A172 (cell line): ENCODE measurements around the gene STRBP. TPM values are rescaled to one million over a fixed set of nuclear protein-coding genes. Genes with fewer than 3 reads are reported as not detected.

ENCODE experiments used
- DNase-seq: peaks from one replicate; pipeline ENCODE4 v3.0.0-alpha.2; 2015; ENCODE audit warnings: low spot score
- total RNA-seq: library from RNA; depleted of rRNA; stranded (reverse); fragments of >200 nt; shearing (Covaris generic); gene quantifications from 2 replicates; pipeline ENCODE4 v1.2.3, GENCODE V29; 2014; rRNA removed

STRBP gene
- total RNA-seq, 1 experiment from 2014 or later = 32.7 TPM

DNA sequence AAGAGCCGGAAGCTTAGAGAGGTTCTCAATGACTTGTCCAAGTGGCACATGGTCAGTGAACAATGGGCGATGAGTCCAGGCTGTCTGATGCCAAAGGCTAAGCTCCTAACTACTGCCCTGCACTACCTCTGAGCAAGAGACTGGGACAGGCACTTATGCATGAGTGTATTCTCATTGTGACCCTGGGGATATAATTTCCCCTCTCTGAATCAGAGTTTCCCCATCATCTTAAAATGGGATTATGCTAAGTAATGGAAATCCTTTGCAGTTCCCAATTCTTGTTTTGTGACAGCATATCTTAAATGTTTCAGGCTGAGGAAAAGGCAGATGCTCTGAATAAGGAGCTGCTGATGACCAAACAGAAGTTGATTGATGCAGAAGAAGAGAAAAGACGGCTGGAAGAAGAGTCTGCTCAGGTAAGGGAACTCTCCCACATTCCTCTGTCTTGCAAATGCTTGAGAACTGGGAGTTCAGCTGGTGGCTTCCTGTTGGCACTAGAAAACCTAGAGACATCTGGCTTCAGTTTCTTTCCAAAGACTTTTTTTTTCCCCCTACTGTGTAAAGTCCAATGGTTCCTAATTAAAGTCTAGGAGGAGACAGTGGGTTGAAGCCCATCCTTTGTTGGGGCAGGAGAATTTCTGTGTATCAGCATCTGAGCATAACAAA is 170.8 kb downstream of the STRBP start:
- DNase-seq = no peak

DNA sequence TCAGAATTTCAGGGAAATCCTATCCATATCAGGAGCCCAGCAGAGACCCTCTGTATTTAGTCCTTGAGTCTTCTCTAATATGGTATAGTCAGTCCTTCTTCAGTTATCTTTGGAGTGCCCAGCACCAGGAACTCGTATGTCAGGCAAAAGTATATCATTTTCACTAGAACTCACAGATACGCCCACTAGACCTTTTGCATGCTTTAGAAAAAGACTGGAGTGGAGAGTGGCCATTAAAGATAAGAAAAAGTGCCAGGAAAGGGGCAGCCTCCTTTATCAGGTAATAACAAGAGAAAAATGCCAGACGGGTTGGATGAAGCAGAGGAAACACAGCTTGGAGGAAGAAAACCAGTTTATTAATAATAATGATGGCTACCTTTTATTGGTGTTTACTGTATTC is 171.4 kb downstream of the STRBP start:
- DNase-seq = no peak

GRCh38 chr9:123093141-123093540 is 175.2 kb downstream of the STRBP start:
- DNase-seq = no peak

- no peak for DNase-seq
Measured at GRCh38 chr9:123091459-123091858, 176.9 kb downstream of the STRBP start.

GRCh38 chr9:123090956-123091355 is 177.4 kb downstream of the STRBP start:
- DNase-seq = no peak

DNA sequence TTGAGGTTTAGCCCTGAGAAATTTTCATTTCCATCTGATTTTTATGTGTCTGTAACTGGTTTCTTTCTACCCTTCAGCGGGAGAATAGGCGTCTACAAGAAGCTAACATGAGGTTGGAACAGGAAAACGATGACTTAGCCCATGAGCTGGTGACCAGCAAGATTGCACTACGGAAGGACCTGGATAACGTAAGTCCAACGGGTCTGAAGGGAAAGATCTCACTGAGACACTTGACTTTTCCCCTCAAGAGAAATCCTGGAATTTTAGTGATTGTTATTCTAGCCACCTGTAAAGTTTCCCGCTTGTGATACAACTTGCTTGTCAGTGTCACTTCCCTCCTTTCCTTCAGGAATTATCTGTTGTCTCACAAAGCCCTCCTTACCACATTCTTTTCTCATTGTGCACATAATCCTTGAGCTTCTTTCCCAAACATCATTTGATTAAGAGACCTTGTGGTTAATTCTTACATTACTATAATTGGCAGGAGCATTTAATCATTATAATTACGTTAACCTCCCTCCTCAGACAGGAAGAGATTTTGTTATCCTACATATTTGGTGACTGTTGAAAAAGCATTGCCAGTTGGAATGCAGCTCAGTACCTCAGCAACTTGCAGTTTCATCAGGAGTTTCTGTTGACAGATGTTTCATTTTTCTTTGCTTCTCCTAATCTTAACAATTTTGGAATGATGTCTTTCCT is 178.0 kb downstream of the STRBP start:
- peak; percentile 81 for DNase-seq

GRCh38 chr9:123089790-123090189 is 178.6 kb downstream of the STRBP start:
- DNase-seq = no peak

DNA sequence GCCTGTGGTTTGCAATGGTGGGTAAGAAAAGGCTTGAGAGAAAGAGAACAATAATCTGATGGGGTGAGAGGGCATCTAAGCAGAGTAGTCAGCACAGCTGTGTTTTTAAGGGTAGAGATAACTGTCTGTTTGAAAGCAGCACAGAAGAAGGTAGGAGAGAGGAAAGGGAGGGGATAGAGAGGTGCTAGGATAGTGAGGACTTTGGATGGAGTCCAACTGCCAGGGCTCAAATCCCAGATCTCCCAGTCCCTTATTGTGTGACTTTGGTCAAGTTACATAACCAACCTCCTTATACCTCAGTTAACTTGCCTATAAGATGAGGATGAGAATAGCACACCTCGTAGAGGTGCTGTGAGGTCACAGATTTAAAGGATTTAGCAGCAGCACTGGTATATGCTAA is 179.3 kb downstream of the STRBP start:
- no peak for DNase-seq

- DNase-seq = no peak
Measured at GRCh38 chr9:123087359-123087888, 181.0 kb downstream of the STRBP start.

DNA sequence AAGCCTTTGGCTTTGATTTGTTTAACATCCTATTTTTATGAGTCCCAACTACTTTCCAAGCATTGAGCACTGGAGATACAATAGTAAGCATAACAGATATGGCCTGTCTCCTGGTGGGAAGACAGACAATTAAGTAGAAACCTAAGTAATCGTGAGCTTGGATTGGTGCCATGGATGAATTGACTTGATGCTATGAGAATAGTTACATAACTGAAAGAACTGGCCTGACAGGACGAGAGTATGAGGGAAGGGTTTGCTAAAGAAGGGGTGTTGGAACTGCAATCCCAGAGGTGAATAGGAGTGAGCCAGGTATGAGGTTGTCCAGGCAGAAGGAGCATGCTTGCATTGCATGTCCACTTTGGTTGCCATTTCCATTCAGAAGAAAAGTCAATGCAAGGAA is 182.5 kb downstream of the STRBP start:
- DNase-seq = no peak

- no peak for DNase-seq
Measured at GRCh38 chr9:123084256-123084655, 184.1 kb downstream of the STRBP start.

DNA sequence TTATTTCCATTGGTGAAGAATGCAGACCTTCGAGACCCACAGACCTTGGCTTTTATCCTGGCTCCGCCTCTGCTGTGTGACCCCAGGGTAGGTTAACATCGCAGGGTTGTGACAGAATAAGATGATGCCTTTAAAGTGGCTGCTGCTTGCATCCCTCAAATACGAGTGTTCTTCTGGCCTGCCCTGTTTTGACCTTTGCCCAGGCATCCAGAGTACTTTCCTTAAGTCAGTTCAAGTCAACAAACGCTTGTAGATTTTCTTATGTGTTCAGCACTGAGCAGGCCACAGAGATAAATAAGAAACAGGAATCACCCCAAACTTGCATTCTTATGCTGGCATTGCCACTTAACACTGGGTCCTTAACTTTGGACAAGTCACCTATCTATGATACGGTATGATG is 184.7 kb downstream of the STRBP start:
- no peak for DNase-seq

- DNase-seq = peak; percentile 52
Measured at GRCh38 chr9:123081824-123082223, 186.6 kb downstream of the STRBP start.

GRCh38 chr9:123080444-123080843 is 187.9 kb downstream of the STRBP start:
- no peak for DNase-seq

DNA sequence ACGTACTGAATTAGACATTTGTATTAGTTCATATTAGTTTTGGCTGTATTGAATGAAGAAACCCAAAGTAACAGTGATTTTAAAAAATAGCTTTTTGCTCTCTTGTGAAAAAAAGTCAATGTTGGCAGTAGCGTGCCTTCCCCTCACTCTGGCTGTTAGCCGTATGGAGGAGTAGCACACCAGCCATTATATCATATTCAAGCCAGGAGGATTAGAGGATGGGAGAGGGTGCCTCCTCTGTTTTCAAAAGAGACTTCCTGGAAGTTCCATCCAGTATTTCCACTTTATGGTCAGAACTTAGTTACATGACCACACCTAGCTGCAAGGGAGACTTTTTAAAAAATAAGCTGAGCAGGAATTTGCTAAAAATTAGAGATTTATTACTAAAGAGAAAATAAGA is 193.8 kb downstream of the STRBP start:
- DNase-seq = no peak

DNA sequence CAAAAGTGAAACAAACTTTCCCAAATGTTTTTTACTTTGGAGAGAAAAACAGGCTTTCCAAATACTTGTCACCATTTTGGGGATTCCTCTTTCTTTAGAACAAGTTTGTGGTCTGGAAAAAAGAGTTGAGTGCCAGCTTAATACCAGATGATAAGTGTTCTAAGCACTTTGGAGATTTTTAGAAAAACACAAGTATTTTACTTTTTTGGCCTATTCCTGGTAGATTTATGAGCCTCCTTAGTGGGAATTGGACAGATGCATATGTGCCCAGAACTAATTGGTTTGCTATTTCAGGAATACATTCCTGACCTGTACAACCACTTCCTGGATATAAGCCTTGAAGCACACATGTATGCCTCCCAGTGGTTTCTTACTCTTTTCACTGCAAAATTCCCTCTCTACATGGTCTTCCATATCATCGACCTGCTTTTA is 194.4 kb downstream of the STRBP start:
- DNase-seq = peak; percentile 85

- no peak for DNase-seq
Measured at GRCh38 chr9:123073441-123073840, 194.9 kb downstream of the STRBP start.

- DNase-seq = no peak
Measured at GRCh38 chr9:123072407-123072995, 195.9 kb downstream of the STRBP start.

Other genes with a start within 250 kb of the STRBP start
- not detected in 2 replicates for gene GPR21, start 234.9 kb downstream of the STRBP start, total RNA-seq
- 0.26 TPM in 2 replicates for gene CRB2, start 87.6 kb upstream of the STRBP start, total RNA-seq